ENCODE data around the gene KRTAP10-2.

DNA sequence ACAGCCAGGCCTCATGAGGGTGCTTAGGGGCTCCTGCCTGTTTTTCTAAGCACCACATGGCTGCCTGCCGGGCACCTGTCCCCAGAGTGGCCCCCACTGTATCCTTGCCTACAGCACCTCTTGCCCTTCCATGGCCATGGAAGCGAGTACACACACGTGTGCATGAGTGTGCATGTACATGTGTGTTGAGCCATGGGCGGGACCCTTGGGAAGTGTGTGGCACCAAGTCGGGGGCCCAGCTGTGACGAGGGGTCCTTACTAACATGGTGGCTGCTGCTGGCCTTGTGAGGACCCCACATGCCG is 37.1 kb downstream of the KRTAP10-2 start:
- no peak for TF ChIP-seq GATA2 (IDR thresholded peaks at IDR 0.05; ENCODE audit: low read depth, low read length)
- TF ChIP-seq GATA3 (IDR thresholded peaks at IDR 0.05; ENCODE audit: low read depth, low read length): no peak

All from SH-SY5Y (cell line).